AG08396 (cell line): ENCODE data around the gene SNAP23.

Experiments
- DNase-seq: peaks from one replicate; pipeline ENCODE4 v3.0.0; 2012; ENCODE audit warnings: low spot score, mixed read lengths

The SNAP23 gene

DNA sequence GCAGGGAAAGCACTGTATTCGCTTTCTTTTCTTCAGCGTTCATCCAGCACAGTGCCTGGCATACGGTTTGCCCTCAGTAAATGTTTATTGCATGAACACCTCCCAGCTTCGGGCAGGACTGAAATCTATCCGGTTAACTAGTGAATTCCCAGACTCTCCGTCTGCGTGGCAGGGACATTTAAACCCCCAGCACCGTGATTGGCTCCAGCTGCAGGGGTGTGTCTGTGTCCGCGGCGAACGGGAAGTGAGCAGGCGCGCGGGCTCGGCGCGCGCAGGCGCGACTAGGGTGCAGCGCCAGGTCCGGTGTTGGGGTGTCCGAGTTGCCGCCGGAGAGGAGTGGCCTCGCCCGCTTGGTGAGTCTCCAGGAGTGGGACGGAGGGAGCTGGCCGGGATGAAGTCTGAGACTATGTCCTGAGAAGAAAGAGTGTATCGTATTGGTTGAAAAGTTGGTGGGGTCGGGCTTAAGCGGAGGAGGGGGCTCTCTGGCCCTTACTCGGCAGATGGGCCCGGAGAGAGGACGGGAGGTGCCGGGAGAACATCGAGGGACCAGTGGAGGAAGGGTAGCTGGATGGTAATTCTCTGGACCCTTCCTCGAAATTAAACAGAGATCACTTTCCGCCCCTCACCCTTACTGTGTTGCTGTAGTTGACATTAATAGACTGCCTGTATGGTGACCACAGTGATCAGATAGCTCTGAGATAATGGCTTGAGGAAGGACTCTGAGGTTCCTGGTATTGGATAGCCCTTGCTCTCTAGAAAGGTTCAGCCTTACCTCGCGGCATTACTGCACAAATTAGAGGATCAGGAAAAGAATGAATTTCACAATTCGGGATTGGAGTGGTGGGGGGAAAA is at the start of gene SNAP23:
SNAP23 (plus strand) TSS at position 274 of the 852 bp plus-strand sequence. CDS start 16,213 bp downstream, outside the sequence.
- peak; percentile 97 for DNase-seq

DNA sequence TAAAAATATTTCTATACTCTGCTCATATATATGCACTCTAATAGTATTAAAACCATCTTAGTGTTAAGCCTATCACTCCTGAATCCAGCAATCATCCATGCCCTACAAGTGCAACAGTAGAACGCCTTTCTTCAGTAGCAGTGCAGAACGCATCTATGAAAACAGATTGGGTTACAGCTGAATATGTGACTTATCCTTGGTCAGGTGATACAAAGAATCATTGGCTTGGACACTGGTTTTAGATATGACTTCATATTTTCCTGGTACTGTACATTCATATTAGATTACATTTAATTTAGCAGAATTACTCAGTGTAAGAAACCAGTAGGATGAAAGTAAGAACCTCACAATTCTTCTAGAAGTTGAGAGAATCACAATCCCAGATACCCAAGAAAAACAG is 47.8 kb upstream of the SNAP23 start:
- DNase-seq: no peak

DNA sequence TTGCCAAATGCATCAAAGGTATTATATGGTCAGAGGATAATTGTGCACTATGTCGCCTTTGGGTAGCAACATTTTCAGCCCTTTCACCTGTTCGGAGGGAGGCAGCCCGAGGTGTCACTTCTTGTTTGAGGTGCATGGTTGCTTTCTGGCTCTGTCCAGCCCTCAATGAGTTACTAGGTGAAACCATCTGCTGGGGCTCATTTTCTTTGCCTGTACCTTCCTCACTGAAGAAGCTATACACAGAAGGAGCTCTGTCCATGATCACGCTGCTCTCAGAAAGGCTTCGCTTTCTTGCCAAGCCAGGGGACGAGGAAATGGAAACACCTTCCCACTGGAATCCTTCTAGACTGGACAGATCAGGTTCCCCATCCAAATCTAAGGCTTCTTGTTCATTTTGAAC is 47.2 kb upstream of the SNAP23 start:
- no peak for DNase-seq

DNA sequence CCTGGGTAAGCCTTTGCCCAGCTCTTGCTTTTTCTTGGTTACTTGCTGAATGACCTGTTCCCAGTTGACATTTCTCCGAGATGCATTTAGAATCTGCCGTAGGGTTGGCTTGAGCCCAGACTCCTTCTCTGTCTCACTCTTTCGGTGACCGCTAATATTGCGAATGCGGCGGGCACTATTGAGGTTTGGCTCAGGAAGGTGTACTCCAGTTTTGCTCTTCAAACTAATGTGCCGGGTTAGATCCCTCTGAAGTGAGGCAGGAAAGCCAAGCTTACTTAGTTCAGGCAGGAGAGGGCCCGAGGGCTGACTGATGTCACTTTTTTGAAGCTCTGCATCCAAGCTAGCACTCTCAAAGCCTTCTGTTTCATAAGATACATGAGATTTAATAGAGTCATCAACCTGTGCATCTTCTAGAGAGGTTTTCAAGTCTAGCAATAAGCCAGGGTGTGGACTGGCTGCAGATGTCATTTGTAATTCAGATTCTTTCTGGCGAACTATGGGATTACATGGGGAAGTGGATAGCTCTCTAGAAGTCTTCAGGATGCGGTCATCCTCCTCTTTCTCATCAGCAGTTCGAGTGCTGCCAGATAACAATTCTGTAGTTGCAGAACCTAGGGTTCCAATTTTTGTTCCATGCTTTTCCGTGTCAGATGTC is 45.5 kb upstream of the SNAP23 start:
- no peak for DNase-seq

DNA sequence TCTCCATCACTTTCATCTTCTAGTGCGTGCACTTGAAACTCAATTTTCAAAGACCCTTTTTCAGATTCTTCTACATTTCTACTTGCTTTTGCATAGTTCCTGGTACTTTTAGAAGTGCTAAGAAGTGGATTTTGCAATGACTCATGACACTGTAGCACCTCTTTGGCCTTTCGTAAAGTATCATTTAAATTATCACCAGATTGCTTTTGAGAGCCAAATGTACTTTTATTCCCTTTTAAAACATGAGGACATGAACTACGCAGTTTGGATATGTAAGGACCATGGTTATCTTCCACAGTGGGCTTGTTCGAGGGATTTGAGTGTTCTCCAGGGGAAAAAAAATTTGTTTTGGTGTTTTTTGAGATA is 45.0 kb upstream of the SNAP23 start:
- DNase-seq: no peak

DNA sequence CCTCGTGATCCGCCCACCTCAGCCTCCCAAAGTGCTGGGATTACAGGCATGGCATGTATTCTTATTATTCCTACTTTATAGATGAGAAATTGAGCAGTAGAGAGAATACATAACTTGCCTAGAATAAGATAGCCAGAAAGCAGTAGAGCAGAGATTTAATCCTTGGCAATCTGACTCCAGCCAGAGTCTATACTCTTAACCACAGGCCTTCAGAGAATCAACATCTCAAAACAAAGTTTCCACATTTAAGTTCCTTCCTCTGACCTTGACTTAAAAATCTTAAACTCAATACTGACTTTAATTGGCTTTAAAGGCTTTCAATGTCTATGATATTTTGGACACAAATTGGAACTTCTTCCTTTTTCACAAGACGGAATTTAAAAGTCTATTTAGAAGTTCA is 41.6 kb upstream of the SNAP23 start:
- no peak for DNase-seq

DNA sequence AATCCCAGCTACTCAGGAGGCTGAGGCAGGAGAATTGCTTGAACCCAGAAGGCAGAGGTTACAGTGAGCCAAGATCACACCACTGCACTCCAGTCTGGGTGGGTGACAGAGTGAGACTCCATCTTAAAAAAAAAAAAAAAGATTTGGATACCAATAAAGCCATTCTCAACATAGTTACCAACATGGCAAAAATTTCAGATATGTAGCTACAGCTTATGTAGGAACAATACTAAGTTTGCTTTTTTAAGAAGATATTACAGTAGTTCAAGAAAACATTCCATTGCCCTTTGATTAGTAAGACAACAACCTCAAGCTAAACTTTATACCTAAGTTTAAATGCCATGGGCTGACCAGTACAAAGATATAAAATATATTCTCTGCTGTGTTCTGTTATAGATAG is 38.9 kb upstream of the SNAP23 start:
- no peak for DNase-seq

DNA sequence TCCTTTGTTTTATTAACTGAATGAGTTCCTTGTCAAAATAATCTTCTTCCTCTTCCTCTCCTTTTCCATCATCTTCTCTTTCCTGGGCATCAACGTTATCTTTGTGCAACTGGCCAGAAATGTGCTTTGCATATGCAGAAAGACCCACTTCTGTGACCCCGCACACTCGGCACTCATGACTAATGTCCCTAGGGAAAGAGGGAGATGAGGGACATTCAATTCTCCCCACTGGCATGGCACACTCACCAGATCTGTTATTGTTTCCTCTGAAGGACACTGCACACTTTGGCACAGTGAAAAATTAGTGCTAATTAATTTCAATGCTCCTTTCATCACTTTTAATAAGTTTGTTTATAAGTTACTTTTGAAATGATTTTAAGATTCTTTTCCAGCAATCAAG is 38.5 kb upstream of the SNAP23 start:
- DNase-seq: no peak

DNA sequence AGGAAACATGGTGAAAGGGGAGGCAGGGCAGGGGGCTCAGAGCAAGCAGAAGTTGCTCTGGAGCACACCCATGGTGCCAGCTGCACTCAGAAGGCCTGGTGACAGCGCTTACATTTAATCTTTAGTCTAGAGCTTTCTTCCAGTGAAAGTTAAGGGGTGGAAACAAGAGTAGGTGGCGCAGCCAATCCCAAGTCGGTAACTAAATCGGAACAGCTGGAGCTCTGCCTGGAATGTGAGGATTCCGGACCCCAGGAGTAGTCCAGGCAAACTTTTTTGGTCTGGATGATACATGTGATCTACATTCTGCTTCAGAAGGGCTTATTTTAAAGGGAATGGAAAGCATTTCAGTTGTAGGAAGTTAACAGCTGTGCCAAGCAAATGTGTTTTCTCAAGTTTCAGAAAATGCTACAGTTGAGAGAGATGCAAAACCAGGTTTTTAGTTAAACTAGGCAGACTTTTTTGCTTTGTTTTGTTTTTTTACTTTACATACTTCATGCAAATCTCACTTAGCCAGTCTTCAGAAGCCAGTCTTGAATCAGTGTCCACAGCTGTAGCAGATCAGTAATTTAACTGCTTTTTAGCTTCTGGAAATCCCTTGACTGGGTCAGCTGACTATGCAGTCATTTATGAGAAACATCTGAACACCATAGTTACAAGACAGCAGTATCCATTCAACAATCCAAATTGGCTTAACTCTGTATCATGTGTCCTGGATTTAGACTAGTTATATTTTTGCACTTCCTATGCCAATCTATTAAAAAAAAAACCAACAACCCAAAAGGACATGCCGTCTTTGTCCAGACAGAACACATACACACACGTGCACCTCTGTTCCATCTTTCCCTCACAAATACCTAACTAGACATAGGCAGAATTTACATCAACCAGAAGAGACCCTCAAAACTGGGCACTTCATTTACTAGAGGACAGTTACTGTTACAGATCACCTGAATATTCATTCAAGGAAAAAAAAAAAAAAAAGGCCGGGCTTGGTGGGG is 37.7 kb upstream of the SNAP23 start:
- DNase-seq: peak; percentile 84

DNA sequence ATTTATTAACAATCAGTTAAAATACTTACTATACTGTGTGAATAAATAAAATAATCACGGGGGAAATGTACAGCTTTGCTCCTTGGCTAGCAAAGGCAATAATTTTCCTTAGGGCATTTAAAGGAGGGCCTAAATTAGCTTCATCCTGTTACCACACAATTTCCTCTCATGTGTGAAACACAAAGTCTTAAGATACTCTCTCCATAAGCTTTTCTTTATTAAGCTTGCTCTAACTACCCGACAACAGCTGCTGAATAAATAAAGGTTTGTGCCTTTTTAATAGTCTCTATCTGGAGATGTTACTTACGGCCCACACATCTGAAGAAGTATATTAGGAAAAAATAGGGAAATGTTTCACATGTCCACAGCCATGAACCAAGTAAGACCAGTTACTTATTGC is 34.2 kb upstream of the SNAP23 start:
- DNase-seq: no peak

DNA sequence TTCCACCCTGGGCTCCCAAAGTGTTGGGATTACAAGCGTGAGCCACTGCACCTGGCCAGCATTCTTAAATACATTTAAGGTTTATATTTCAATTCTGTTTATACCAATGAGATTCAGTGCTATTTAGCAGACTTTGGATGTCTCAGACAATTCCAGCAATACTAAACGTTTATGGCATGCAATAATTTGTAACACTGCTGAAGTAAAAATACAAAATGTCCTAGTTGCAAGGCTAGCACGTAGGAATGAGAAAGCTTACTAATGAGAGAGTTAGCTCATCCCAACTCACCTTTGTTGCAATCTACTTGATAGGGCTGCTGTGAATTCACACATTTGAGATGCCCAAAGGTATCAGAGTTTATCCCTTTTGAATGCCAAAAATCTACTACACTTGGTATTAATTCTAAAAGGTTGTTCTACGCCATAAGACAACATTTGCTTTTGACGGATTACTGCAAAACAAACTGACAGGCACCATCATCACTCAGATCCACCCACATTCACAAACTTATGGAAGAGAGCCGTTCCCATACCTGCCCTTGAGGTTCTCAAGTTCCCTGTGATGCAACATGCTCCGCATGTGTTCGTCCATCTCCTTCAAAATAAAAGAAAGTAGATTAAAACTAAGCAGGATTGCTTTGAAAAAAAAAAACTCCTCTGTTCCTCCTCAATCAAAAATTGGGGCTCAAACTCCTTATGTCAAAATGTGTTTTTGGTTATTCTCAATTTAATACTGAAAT is 29.7 kb upstream of the SNAP23 start:
- DNase-seq: no peak

DNA sequence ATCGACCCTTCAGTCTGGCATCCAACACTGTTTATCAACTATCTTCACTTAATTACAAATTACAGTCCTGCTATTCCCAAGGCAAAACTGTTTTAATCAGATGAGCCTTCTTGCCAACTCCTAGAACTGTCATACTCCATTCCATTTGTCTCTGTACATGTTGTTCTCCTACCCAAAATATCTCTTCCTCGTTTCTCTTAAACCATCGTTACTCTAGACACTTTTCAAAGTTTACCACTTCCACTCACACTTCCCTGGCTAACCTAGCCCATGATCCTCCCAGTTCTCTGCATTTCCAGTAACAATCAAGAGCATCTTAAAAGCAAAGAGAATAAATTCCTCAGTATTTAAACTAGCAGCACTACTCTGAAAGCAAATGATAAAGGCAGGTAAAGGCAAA is 24.4 kb upstream of the SNAP23 start:
- DNase-seq: no peak

DNA sequence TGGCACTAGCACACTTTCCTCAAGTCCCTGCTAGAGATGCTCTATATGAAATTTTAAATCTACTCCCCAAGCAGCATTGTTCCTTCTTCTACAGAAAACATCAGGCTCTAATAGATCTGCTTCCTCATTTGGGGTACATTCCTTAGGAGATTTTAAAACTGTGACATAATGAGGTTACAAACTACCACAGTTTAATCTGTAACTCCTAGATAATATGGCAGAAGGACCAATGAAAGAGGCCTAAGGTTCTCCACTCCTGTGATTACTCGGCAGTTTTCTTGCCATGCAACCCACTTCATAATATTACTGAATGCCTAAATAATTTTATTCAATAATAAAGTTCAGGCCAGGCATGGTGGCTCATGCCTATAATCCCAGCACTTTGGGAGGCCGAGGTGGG is 20.6 kb upstream of the SNAP23 start:
- no peak for DNase-seq

DNA sequence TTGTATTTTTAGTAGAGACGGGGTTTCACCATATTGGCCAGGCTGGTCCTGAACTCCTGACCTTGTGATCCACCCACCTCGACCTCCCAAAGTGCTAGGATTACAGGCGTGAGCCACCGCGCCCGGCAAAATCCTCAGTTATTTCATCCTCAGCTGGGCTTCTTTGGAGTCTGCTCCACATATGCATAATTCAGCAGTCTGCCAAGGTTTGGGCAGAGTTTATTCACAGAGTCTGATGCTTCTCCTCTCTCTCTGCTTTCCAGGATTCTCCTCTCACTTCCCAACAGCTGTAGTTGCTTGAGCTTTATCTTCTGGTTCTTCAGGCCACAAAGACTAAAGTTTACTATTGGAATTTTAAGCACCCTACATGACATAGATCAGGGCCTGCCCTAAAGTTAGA is 12.7 kb upstream of the SNAP23 start:
- DNase-seq: no peak

DNA sequence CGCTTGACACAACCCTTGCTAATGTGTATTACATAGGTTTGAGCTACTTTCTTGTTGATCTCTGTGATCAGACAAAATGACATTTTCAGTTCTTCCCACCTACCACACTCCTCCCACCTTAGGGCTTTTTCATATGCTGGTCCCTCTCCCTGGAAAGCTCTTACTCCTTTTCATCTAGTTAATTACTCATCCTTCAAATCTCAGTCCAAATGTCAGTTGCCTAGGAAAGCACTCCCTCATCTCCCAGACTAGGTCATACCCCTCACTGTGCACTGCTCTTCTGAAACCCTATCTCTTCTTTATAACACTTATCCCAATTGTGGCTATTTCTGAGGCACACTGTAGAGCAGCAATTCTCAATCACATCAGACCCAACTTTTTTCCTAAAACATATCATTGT is 11.8 kb upstream of the SNAP23 start:
- DNase-seq: no peak

DNA sequence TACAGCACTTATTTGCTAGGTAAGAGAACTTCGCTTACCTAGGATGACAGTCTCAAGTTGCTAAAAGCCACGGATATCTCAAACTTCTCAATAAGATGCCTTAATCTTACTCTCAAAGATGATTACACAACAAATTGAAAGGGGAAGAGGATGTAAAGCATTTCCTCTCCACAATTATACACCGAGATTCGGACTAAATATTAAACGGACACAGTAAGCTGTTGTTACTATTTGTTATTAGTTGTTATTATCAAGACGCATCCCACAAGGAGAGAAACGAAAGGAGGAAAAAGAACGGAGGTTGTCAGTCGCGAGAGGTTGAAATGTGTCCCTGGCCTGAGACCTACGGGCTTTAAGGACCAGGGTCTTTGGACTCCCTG is 5.2 kb upstream of the SNAP23 start:
- peak; percentile 15 for DNase-seq

DNA sequence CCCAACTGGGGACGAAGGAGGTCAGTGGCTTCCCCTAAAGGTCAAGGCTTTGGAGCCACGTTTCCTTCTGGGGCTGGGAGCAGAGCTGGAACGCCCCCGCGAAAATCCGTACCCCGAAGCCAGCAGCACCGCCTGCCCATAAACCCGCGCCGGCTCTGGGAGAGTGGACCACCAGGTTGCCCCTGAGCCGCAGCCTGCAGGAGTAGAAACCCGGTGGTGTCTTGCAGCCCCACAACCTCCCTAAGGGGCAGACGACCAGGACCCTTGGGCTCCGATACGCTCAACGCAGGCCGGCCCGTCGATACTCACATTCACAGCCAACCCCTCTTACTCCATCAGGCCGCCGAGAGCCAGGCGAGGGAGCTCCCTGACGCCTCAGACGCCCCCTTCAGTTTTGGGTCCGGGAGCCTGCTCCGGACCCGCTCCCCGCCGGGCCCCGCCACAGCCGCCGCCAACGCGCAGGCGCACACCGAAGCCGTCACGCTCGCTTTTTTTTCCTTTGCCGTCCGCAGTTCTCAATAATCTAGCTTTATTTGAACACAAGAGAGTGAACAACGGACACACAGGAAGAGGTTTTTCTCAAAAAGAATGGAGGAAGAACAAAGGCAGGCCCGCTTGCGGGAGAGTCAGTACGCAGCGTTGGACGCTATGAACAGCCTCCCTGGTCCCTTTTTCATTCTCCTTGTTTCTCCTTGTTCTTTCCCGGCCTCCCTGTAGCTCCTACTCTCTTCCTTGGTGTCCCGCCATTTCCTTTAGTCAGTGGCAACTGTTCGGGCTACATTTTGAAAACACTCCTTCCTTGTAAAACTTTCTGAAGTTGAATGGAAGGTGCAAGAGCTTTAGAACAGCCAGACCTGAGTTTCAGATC is 4.5 kb upstream of the SNAP23 start, which contains the start of gene ZNF106:
ZNF106 (minus strand) TSS at position 471 of the 868 bp plus-strand sequence. CDS start 18,852 bp downstream, outside the sequence.
- peak; percentile 94 for DNase-seq

DNA sequence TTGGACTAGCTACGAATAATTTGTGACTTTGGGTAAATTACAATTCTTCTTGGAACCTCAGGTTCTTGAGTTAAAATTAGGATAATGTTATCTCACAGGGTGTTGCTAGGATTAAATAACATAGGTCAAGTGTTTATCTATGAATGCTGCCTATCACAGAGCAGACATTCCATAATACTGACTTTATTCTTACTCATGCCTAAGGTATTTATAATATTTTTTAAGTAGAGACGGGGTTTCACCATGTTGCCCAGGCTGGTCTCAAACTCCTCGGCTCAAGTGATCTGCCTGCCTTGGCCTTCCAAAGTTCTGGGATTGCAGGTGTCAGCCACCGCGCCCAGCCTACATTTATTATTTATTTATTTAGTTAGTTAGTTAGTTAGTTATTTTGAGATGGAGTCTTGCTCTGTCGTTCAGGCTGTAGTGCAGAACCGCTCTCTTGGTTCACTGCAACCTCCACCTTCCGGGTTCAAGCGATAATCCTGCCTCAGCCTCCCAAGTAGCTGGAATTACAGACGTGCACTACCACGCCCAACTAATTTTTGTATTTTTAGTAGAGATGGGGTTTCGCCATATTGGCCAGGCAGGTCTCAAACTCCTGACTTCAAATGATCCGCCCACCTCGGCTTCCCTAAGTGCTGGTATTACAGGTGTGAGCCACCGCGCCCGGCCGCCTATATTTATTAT is 3.8 kb upstream of the SNAP23 start:
- DNase-seq: peak; percentile 85

DNA sequence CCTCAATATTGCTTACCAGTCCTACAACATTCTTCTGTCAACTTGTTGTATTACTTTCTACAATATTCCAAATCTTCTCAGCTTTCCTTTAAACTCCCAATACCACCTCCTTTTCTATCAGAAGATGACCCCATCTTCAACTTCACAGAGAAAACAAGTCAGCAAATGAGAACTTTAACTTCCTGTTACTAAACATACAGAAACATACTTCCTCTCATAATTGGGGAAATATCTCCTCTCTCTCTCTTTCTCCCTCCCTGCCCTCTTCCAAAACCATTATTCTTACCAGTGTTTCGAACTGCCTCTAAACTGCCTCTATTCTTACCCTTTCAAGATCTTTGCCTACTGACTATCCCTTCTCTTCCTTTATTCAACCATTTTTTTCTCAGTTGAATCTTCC is 1.8 kb upstream of the SNAP23 start:
- DNase-seq: no peak

DNA sequence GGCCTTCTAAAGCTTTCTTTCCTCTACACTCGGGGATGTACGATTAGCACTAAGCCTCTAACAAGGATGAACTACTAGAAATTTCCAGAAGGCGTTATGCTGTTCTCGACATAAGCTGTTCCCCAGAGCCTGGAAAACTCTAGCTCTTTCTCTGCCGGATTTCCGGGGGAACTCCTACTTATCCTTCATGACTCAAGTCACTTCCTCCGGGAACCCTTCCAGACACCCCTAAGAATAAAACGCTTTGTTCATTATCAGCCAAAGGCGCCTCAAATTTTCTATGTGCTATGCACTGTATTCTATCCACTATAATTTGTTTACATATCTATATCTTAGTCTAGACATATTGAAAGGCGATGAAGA is 455 bp upstream of the SNAP23 start:
- DNase-seq: peak; percentile 54
